ENCODE data around the gene CCDC107. TPM values are rescaled to one million over a fixed set of nuclear protein-coding genes. Genes with fewer than 3 reads are reported as not detected.
A peak's percentile ranks its signal among the peaks of the same experiment; 100 is the strongest.

CCDC107 gene
- total RNA-seq, 6 experiments from 2014 or later = 10.0 to 24.2 (median 15.3) TPM

DNA sequence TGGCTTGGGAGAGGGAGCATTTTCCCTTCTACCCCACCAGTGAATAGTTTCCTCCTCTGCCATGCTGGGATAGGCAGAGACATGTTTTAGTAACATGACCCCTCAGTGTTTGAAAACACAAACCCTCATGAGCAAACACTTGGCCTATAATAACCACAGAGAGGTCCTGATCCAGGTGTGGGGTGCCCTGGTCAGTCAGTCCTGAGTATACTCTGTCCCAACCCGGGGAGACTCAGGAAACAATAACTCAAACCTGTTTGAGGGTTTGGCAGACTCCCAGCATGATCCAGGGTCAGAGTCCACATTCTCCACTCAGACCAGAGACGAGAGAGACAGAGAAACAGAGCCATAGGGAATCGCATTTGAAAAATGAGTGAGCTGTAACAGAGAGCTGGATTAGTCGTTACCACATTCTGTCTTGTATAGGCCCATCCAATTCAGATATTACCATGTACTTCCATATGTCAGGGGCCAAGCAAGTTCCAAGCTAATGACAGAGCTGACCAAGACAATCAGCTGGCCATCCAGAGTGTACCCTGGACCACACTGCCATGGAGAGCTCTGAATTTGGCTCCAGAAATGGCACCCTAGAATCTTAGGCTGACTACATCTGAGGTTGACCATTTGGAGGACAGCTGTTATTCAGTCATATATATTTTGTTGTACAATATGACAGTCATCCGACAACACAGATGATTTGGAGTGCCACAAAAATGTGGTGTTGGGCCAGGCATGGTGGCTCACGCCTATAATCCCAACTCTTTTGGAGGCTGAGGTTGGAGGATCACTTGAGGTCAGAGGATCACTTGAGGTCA, 11.4 kb downstream of the CCDC107 start:
- Histone ChIP-seq H3K4me1 (peaks cover 0 to 21% (median 5%) of the 10 kb centered on the region in 4 donors), H3K9me3 (no peaks in the 10 kb centered on the region), H3K4me3 (no peak overlapping the region), H3K36me3 (no peaks in the 10 kb centered on the region), H3K27ac (peak overlapping the region; percentile 11 to 49 (median 20)), H3K27me3 (no peaks in the 10 kb centered on the region)
- 48% methylated on average over 6 of the region's 6 CpGs for WGBS (ENCODE audit: insufficient coverage, low coverage, low lambda C conversion rate, missing lambda C conversion rate)
- TF ChIP-seq CTCF (IDR thresholded peaks at IDR 0.05) (no peak), POLR2A (IDR thresholded peaks at IDR 0.05) (no peak)
- peak in 2 of 3 donors; percentile 64 to 84 for DNase-seq
- ATAC-seq = peak; percentile 82 to 86 (median 84)
- intact Hi-C loops (cut with DNase I) = loop anchor here in 1 of 2 donors (10.0 kb wide), 1 partner anchor 55 kb away; no protein-coding TSS in a partner anchor

GRCh38 chr9:35673132-35674024, 15.3 kb downstream of the CCDC107 start, which contains the start of gene CA9:
Gene CA9 (plus strand): TSS chr9:35673928. CDS start chr9:35673960, 32 bp downstream.
- Histone ChIP-seq H3K9me3 (no peaks in the 10 kb centered on the region), H3K4me3 (no peak within 1 kb of the TSS), H3K4me1 (peaks cover 0 to 17% (median 5%) of the 10 kb centered on the region in 4 donors), H3K27me3 (peaks cover 0 to 9% of the 10 kb centered on the region in 2 donors), H3K27ac (no peak within 1 kb of the TSS), H3K36me3 (no peaks in the 10 kb centered on the region)
- ATAC-seq (peak in 3 of 4 donors; percentile 4 to 20 (median 10)), DNase-seq (peak in 1 of 3 donors; percentile 22)
- no peak for TF ChIP-seq POLR2A (IDR thresholded peaks at IDR 0.05)
- 73% methylated on average over 1 of the region's 10 CpGs for WGBS (ENCODE audit: insufficient coverage, low coverage, low lambda C conversion rate, missing lambda C conversion rate)
- intact Hi-C loops (cut with DNase I) = no loop called here

DNA sequence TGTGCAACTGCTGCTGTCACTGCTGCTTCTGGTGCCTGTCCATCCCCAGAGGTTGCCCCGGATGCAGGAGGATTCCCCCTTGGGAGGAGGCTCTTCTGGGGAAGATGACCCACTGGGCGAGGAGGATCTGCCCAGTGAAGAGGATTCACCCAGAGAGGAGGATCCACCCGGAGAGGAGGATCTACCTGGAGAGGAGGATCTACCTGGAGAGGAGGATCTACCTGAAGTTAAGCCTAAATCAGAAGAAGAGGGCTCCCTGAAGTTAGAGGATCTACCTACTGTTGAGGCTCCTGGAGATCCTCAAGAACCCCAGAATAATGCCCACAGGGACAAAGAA, 15.9 kb downstream of the CCDC107 start:
- no peaks in the 10 kb centered on the region for H3K36me3 ChIP-seq
- WGBS (ENCODE audit: insufficient coverage, low coverage, low lambda C conversion rate, missing lambda C conversion rate) = no CpG with 5 or more reads among the region's 3 CpGs
- no peak for ATAC-seq
- intact Hi-C loops (cut with DNase I) = no loop called here
- no peak for DNase-seq
- H3K27ac ChIP-seq = no peak overlapping the region
- H3K4me3 ChIP-seq = no peak overlapping the region
- no peak for TF ChIP-seq POLR2A (IDR thresholded peaks at IDR 0.05)
- TF ChIP-seq CTCF (IDR thresholded peaks at IDR 0.05) = no peak
- H3K4me1 ChIP-seq = peaks cover 0 to 14% (median 4%) of the 10 kb centered on the region in 4 donors
- H3K27me3 ChIP-seq = peaks cover 0 to 9% of the 10 kb centered on the region in 2 donors
- no peaks in the 10 kb centered on the region for H3K9me3 ChIP-seq

DNA sequence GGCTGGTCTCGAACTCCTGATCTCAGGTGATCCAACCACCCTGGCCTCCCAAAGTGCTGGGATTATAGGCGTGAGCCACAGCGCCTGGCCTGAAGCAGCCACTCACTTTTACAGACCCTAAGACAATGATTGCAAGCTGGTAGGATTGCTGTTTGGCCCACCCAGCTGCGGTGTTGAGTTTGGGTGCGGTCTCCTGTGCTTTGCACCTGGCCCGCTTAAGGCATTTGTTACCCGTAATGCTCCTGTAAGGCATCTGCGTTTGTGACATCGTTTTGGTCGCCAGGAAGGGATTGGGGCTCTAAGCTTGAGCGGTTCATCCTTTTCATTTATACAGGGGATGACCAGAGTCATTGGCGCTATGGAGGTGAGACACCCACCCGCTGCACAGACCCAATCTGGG, 17.1 kb downstream of the CCDC107 start:
- no peak for ATAC-seq
- Histone ChIP-seq H3K4me3 (peak overlapping the region in 2 of 3 donors; percentile 38), H3K27me3 (peaks cover 0 to 9% of the 10 kb centered on the region in 2 donors), H3K27ac (no peak overlapping the region), H3K4me1 (peaks cover 0 to 6% (median 0%) of the 10 kb centered on the region in 4 donors), H3K36me3 (no peaks in the 10 kb centered on the region), H3K9me3 (no peaks in the 10 kb centered on the region)
- DNase-seq = peak in 1 of 3 donors; percentile 4
- TF ChIP-seq POLR2A (IDR thresholded peaks at IDR 0.05) (no peak), CTCF (IDR thresholded peaks at IDR 0.05) (no peak)
- WGBS (ENCODE audit: insufficient coverage, low coverage, low lambda C conversion rate, missing lambda C conversion rate) = 31% methylated on average over 8 of the region's 13 CpGs
- intact Hi-C loops (cut with DNase I) = no loop called here

Data from right lobe of liver (tissue), 6 donors.